Ovary (tissue), 9 donors: Measurements from ENCODE around the gene ITIH4. TPM values are rescaled to one million over a fixed set of nuclear protein-coding genes. Genes with fewer than 3 reads are reported as not detected.

Experiments
- DNase-seq, 5 donors: peaks; one replicate each; pipeline ENCODE4 v3.0.0-alpha.2; 2019 to 2020
- H3K27ac ChIP-seq, 2 donors: fragments of 200-600 bp; one replicate each; pipeline versions ENCODE4 v1.5.1 to v1.8.0; 2019 to 2022
- H3K27me3 ChIP-seq: fragments of 200-600 bp; one replicate; pipeline ENCODE4 v1.8.0; 2022
- H3K36me3 ChIP-seq: fragments of 200-600 bp; sonication (generic); one replicate; pipeline ENCODE4 v1.5.1; 2019
- H3K4me1 ChIP-seq: one replicate; pipeline ENCODE4 v1.8.1; 2013; ENCODE audit warnings: mild to moderate bottlenecking, moderate library complexity; ENCODE audit not compliant: insufficient read depth
- H3K4me3 ChIP-seq: fragments of 200-600 bp; sonication (generic); one replicate; pipeline ENCODE4 v1.5.1; 2017
- H3K9me3 ChIP-seq, 2 donors: fragments of 200-600 bp in 1 of 2; sonication (generic) in 1 of 2; one replicate each; pipeline versions ENCODE4 v1.5.1 to v1.8.1; 2013 to 2019; ENCODE audit warnings: mild to moderate bottlenecking in 1 of 2, moderate library complexity in 1 of 2
- EP300 ChIP-seq: sonication (generic); formaldehyde crosslinking; IDR thresholded peaks from one replicate; pipeline ENCODE4 v1.6.1; 2017; ENCODE audit warnings: antibody characterized with exemption
- POLR2A ChIP-seq: fragments of 450-650 bp; IDR thresholded peaks from one replicate; pipeline ENCODE4 v1.6.1; 2017; ENCODE audit warnings: antibody characterized with exemption, mild to moderate bottlenecking, moderate library complexity
- WGBS, 3 donors: extraction: QIAGEN DNeasy Blood & Tissue Kit in 1 of 3; methylation state at CpG; one replicate each; pipeline versions ENCODE4 v1.1.5 to v1.1.7; 2013 to 2017; 5-methylcytosine and 5-hydroxymethylcytosine counted together
- intact Hi-C, 4 donors: fragments of 100-400 bp; cut with DNase I; formaldehyde crosslinking; loops; one replicate each; pipeline versions ENCODE4 v1.11.0 to v1.15.1; 2022 to 2023
- microRNA-seq, 3 donors: library from miRNA; unstranded; fragments of <30 nt; microRNA quantifications; one replicate each; pipeline versions ENCODE4 to v1.2.0, GENCODE V29; 2019 to 2020
- polyA plus RNA-seq, 2 donors: library from polyadenylated mRNA; stranded (reverse); fragments of 200-250 nt in 1 of 2; fragments of 350-450 nt in 1 of 2; fragmentation: Illumina TruSeq in 1 of 2; extraction: RNeasy Lipid Tissue Mini Kit (QIAGEN cat#74804) in 1 of 2; gene quantifications; one replicate each; pipeline ENCODE4 v1.2.3, GENCODE V29; 2013 to 2014
- small RNA-seq: library from RNA; depleted of rRNA; stranded (forward); fragments of <200 nt; gene quantifications from one replicate; pipeline ENCODE3, GENCODE V24; 2016
- total RNA-seq, 7 donors: library from RNA; depleted of rRNA in 2 of 7; stranded (reverse); fragments of >200 nt in 2 of 7; fragmentation: NEBNext Ultra II Directional in 3 of 7; extraction: Animal tissue kit (Norgen Biotek cat#: 25700) in 3 of 7; gene quantifications; one replicate each; pipeline versions ENCODE4 v1.1.0 to v1.2.4, GENCODE V29; 2016 to 2023
- TF ChIP-seq, protein P1 (sequence below), 3 donors: fragments of 450-650 bp in 2 of 3; fragments of 200-600 bp in 1 of 3; IDR thresholded peaks; one replicate each; pipeline versions ENCODE4 v1.5.1 to v1.8.0; 2016 to 2022; ENCODE audit warnings: antibody characterized with exemption in 3 of 3, mild to moderate bottlenecking in 1 of 3
- donor health status: DM: no; HTN: no; CAD: no; lungs with moderate emphysema.
- donor health status: DM: no; HTN: no; CAD: no.
- donor health status: Bipolar disorder and iron deficiency.
- donor health status: DM: yes; HTN: yes; CAD: no.
- donor health status: DM: no; HTN: no; CAD: no.
- donor health status: DM: yes; HTN: yes; CAD: no.

The ITIH4 gene
- total and polyA plus RNA-seq, 9 donors, result 2.2 to 14.2 (median 4.0) TPM

- 0 to 1% (median 0%) methylated on average over 57 to 67 of the region's 67 CpGs for WGBS, 3 donors
- intact Hi-C loops, result no loop called here
- TF ChIP-seq POLR2A, result no peak
- TF ChIP-seq, protein P1, sequence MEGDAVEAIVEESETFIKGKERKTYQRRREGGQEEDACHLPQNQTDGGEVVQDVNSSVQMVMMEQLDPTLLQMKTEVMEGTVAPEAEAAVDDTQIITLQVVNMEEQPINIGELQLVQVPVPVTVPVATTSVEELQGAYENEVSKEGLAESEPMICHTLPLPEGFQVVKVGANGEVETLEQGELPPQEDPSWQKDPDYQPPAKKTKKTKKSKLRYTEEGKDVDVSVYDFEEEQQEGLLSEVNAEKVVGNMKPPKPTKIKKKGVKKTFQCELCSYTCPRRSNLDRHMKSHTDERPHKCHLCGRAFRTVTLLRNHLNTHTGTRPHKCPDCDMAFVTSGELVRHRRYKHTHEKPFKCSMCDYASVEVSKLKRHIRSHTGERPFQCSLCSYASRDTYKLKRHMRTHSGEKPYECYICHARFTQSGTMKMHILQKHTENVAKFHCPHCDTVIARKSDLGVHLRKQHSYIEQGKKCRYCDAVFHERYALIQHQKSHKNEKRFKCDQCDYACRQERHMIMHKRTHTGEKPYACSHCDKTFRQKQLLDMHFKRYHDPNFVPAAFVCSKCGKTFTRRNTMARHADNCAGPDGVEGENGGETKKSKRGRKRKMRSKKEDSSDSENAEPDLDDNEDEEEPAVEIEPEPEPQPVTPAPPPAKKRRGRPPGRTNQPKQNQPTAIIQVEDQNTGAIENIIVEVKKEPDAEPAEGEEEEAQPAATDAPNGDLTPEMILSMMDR (IDR thresholded peaks at IDR 0.05), result peak in 1 of 3 donors; percentile 6
- Histone ChIP-seq H3K9me3 (no peaks in the 10 kb centered on the region), H3K36me3 (no peaks in the 10 kb centered on the region), H3K27ac (peak within 1 kb of the TSS in 1 of 2 donors; percentile 58), H3K4me3 (peak within 1 kb of the TSS; percentile 75), H3K4me1 (peaks cover 2% of the 10 kb centered on the region), H3K27me3 (no peaks in the 10 kb centered on the region)
- peak; percentile 88 to 95 (median 90) for DNase-seq
These were observed 59.8 kb downstream of the ITIH4 start, which contains the start of gene NEK4 for GRCh38 chr3:52770496-52771333. TSS of gene NEK4 (minus strand) at chr3:52770940. CDS start at chr3:52770746, 194 bp downstream.

GRCh38 chr3:52769786-52770455, 60.6 kb downstream of the ITIH4 start:
- H3K4me1 ChIP-seq, result peaks cover 2% of the 10 kb centered on the region
- no peaks in the 10 kb centered on the region for H3K27me3 ChIP-seq
- H3K4me3 ChIP-seq, result peak overlapping the region; percentile 75
- no peaks in the 10 kb centered on the region for H3K36me3 ChIP-seq
- intact Hi-C loops, result no loop called here
- no peaks in the 10 kb centered on the region for H3K9me3 ChIP-seq
- no peak overlapping the region for H3K27ac ChIP-seq
- DNase-seq, result no peak
- 15 to 16% (median 16%) methylated on average over 13 of the region's 13 CpGs for WGBS, 3 donors
- no peak for TF ChIP-seq EP300
- TF ChIP-seq POLR2A, result no peak
- TF ChIP-seq, protein P1 (IDR thresholded peaks at IDR 0.05), result no peak

DNA sequence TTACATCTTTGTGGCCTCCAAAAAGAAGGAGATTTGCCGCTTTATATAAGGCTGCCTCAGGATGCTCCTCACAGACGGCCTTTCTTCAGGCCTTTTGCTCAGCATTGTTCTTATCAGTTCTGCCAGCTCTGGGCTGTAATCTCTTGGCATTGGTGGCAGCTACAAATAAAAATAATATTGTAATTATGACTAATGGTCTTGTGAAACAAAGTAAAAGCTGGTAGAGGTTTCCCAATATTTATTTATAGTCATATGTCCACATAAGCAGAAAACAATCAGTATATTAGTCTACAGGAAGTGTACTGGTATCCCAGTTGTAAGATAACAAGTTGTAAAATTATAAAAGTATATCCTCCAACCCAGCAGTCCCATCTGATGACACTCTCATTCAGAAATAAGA, 67.0 kb downstream of the ITIH4 start:
- 85 to 90% (median 85%) methylated on average over 2 of the region's 2 CpGs for WGBS, 3 donors

More for the DNA sequence above, 67.0 kb downstream of the ITIH4 start:
- H3K4me3 ChIP-seq, result no peak overlapping the region
- no peak for DNase-seq
- intact Hi-C loops, result no loop called here
- TF ChIP-seq EP300 (no peak), POLR2A (no peak)
- TF ChIP-seq, protein P1 (IDR thresholded peaks at IDR 0.05), result no peak
- no peaks in the 10 kb centered on the region for H3K9me3 ChIP-seq
- no peaks in the 10 kb centered on the region for H3K27me3 ChIP-seq
- no peaks in the 10 kb centered on the region for H3K4me1 ChIP-seq
- no peaks in the 10 kb centered on the region for H3K36me3 ChIP-seq
- no peak overlapping the region for H3K27ac ChIP-seq

Small RNAs within 50 kb of the gene (microRNA-seq; reads per million reads assigned to microRNA genes)
- gene MIR8064, result 0 reads per million in 3 donors

Small RNAs within 50 kb of the gene (small RNA-seq; reads per million reads assigned to genes)
- gene MIR8064 (not detected), gene MUSTN1 (not detected)

Other genes starting within 250 kb of the ITIH4 start
- gene PBRM1, start 144.8 kb downstream of the ITIH4 start, total RNA-seq, result 10 to 100 TPM; 63.2 to 95.7 (median 69.7) TPM
- gene PBRM1, start 144.8 kb downstream of the ITIH4 start, polyA plus RNA-seq, result 10 to 100 TPM; 19.8 to 30.9 TPM
- gene GNL3, start 144.6 kb downstream of the ITIH4 start, total RNA-seq, result 10 to 100 TPM; 46.0 to 82.7 (median 62.7) TPM
- 10 to 100 TPM; 39.6 to 41.4 TPM for gene GNL3, start 144.6 kb downstream of the ITIH4 start, polyA plus RNA-seq
- gene GLT8D1, start 124.9 kb downstream of the ITIH4 start, total RNA-seq, result 10 to 100 TPM; 42.3 to 67.8 (median 57.4) TPM
- gene GLT8D1, start 124.9 kb downstream of the ITIH4 start, polyA plus RNA-seq, result 10 to 100 TPM; 63.2 to 72.9 TPM
- gene SPCS1, start 124.6 kb downstream of the ITIH4 start, total RNA-seq, result 100 to 1,000 TPM in 2 of 7 donors, 10 to 100 TPM in 5; 67.7 to 104 (median 80.3) TPM
- 100 to 1,000 TPM; 138 to 216 TPM for gene SPCS1, start 124.6 kb downstream of the ITIH4 start, polyA plus RNA-seq
- 10 to 100 TPM; 20.1 to 45.9 (median 32.8) TPM for gene NEK4, start 59.7 kb downstream of the ITIH4 start, total RNA-seq
- 10 to 100 TPM in 1 of 2 donors, 1 to 10 TPM in 1; 8.5 to 12.0 TPM for gene NEK4, start 59.7 kb downstream of the ITIH4 start, polyA plus RNA-seq
- gene ITIH1, start 53.1 kb downstream of the ITIH4 start, total RNA-seq, result under 1 TPM in 3 of 7 donors, not detected in 4; 0.42 to 0.79 (median 0.53) TPM
- gene ITIH1, start 53.1 kb downstream of the ITIH4 start, polyA plus RNA-seq, result under 1 TPM in 1 of 2 donors, not detected in 1; 0.45 TPM
- 1 to 10 TPM in 5 of 7 donors, under 1 TPM in 2; 0.23 to 3.1 (median 1.2) TPM for gene ITIH3, start 35.9 kb downstream of the ITIH4 start, total RNA-seq
- 10 to 100 TPM in 1 of 2 donors, 1 to 10 TPM in 1; 3.3 to 14.2 TPM for gene ITIH3, start 35.9 kb downstream of the ITIH4 start, polyA plus RNA-seq
- 10 to 100 TPM in 1 of 7 donors, 1 to 10 TPM in 6; 2.2 to 14.3 (median 5.9) TPM for gene MUSTN1, start 4.3 kb upstream of the ITIH4 start, total RNA-seq
- gene MUSTN1, start 4.3 kb upstream of the ITIH4 start, polyA plus RNA-seq, result 10 to 100 TPM; 12.1 to 30.0 TPM
- 10 to 100 TPM; 11.0 to 29.9 (median 17.8) TPM for gene STIMATE, start 66.9 kb upstream of the ITIH4 start, total RNA-seq
- gene STIMATE, start 66.9 kb upstream of the ITIH4 start, polyA plus RNA-seq, result 10 to 100 TPM in 1 of 2 donors, 1 to 10 TPM in 1; 7.4 to 11.9 TPM
- 10 to 100 TPM in 3 of 7 donors, 1 to 10 TPM in 4; 4.6 to 21.1 (median 7.7) TPM for gene SFMBT1, start 215.4 kb upstream of the ITIH4 start, total RNA-seq
- gene SFMBT1, start 215.4 kb upstream of the ITIH4 start, polyA plus RNA-seq, result 1 to 10 TPM; 1.2 to 4.4 TPM